Measurements from ENCODE around the gene AMMECR1L.

- TF ChIP-seq CTCF (IDR thresholded peaks at IDR 0.05) (no peak), POLR2A (IDR thresholded peaks at IDR 0.05) (no peak), POLR2AphosphoS5 (IDR thresholded peaks at IDR 0.05) (no peak)
These were observed 32.2 kb upstream of the AMMECR1L start for GRCh38 chr2:127917916-127918315.

Data from prostate gland (tissue), 2 donors.